Spleen (tissue), 11 donors: ENCODE results near the gene CEP112. TPM values are rescaled to one million over a fixed set of nuclear protein-coding genes. Genes with fewer than 3 reads are reported as not detected.

Experiments
- DNase-seq: peaks from one replicate; pipeline ENCODE4 v3.0.0-alpha.2; 2020
- H3K27ac ChIP-seq, 8 donors: fragments of 200-600 bp; sonication (generic) in 7 of 8; 1 replicate in 4 of 8; 2 replicates in 4 of 8; pipeline versions ENCODE4 v1.5.0 to v1.8.0; 2016 to 2021; ENCODE audit warnings: inconsistent platforms in 4 of 8, mild to moderate bottlenecking in 4 of 8, moderate library complexity in 1 of 8
- H3K27me3 ChIP-seq, 7 donors: fragments of 200-600 bp; sonication (generic) in 6 of 7; replicated peaks in 1 of 7; 1 replicate in 4 of 7; 2 replicates in 3 of 7; pipeline versions ENCODE4 v1.5.0 to v1.8.0; 2016 to 2021; ENCODE audit warnings: inconsistent platforms in 3 of 7, mild to moderate bottlenecking in 1 of 7
- H3K36me3 ChIP-seq, 6 donors: fragments of 200-600 bp; sonication (generic) in 5 of 6; 1 replicate in 4 of 6; 2 replicates in 2 of 6; pipeline versions ENCODE4 v1.5.0 to v1.8.0; 2016 to 2021; ENCODE audit warnings: inconsistent platforms in 2 of 6
- H3K4me1 ChIP-seq, 6 donors: fragments of 200-600 bp; sonication (generic) in 5 of 6; 1 replicate in 3 of 6; 2 replicates in 3 of 6; pipeline versions ENCODE4 v1.5.0 to v1.8.0; 2016 to 2021; ENCODE audit warnings: inconsistent platforms in 3 of 6
- H3K4me3 ChIP-seq, 8 donors: fragments of 200-600 bp; sonication (generic) in 7 of 8; 1 replicate in 4 of 8; 2 replicates in 4 of 8; pipeline versions ENCODE4 v1.5.0 to v1.8.0; 2016 to 2021; ENCODE audit warnings: inconsistent platforms in 4 of 8, mild to moderate bottlenecking in 4 of 8, moderate library complexity in 2 of 8
- H3K9me3 ChIP-seq, 8 donors: fragments of 200-600 bp; sonication (generic) in 7 of 8; 1 replicate in 4 of 8; 2 replicates in 4 of 8; pipeline versions ENCODE4 v1.5.0 to v1.8.0; 2016 to 2021; ENCODE audit warnings: inconsistent platforms in 4 of 8
- CTCF ChIP-seq, 11 experiments: fragments of 200-600 bp in 7 of 11; fragments of 450-650 bp in 4 of 11; sonication (generic) in 4 of 11; IDR thresholded peaks in 8 of 11; conservative IDR thresholded peaks in 3 of 11; 1 replicate in 7 of 11; 2 replicates in 4 of 11; pipeline versions ENCODE4 v1.4.0 to v1.8.0; 2016 to 2021; ENCODE audit warnings: antibody characterized with exemption in 11 of 11, inconsistent platforms in 4 of 11, mild to moderate bottlenecking in 1 of 11
- POLR2A ChIP-seq, 3 donors: fragments of 450-650 bp; IDR thresholded peaks; one replicate each; pipeline ENCODE4 v1.5.1; 2017; ENCODE audit warnings: antibody characterized with exemption in 3 of 3, mild to moderate bottlenecking in 1 of 3
- POLR2AphosphoS5 ChIP-seq, 3 donors: sonication (generic); formaldehyde crosslinking; IDR thresholded peaks; one replicate each; pipeline ENCODE4 v1.5.1; 2017; ENCODE audit warnings: antibody characterized with exemption in 3 of 3
- WGBS, 5 donors: extraction: QIAGEN DNeasy Blood & Tissue Kit in 3 of 5; methylation state at CpG; one replicate each; pipeline versions ENCODE4 v1.1.5 to v1.1.7; 2013 to 2018; 5-methylcytosine and 5-hydroxymethylcytosine counted together
- intact Hi-C: fragments of 100-400 bp; cut with DNase I; formaldehyde crosslinking; loops from one replicate; pipeline ENCODE4 v1.15.0; 2023; ENCODE audit warnings: low total_unique reads
- polyA plus RNA-seq, 3 donors: library from polyadenylated mRNA; stranded (reverse); fragments of 200-250 nt; gene quantifications; one replicate each; pipeline ENCODE4 v1.2.1, GENCODE V29; 2013
- total RNA-seq, 7 donors: library from RNA; depleted of rRNA in 3 of 7; stranded (reverse); fragments of >200 nt in 3 of 7; fragmentation: NEBNext Ultra II Directional in 4 of 7; extraction: Animal tissue kit (Norgen Biotek cat#: 25700) in 4 of 7; gene quantifications; one replicate each; pipeline versions ENCODE4 v1.1.0 to v1.2.1, GENCODE V29; 2016 to 2021
- donor health status: healthy with polysubstance abuse.
- donor health status: DM: no; HTN: no; CAD: no; lungs with moderate emphysema.
- donor health status: DM: no; HTN: no; CAD: no.
- donor health status: Bipolar disorder and iron deficiency.
- donor health status: healthy.
- donor health status: DM: no; HTN: no; CAD: no.
- donor health status: DM: yes; HTN: yes; CAD: no.

The CEP112 gene
- total and polyA plus RNA-seq, 10 donors = 3.1 to 31.0 (median 16.8) TPM

DNA sequence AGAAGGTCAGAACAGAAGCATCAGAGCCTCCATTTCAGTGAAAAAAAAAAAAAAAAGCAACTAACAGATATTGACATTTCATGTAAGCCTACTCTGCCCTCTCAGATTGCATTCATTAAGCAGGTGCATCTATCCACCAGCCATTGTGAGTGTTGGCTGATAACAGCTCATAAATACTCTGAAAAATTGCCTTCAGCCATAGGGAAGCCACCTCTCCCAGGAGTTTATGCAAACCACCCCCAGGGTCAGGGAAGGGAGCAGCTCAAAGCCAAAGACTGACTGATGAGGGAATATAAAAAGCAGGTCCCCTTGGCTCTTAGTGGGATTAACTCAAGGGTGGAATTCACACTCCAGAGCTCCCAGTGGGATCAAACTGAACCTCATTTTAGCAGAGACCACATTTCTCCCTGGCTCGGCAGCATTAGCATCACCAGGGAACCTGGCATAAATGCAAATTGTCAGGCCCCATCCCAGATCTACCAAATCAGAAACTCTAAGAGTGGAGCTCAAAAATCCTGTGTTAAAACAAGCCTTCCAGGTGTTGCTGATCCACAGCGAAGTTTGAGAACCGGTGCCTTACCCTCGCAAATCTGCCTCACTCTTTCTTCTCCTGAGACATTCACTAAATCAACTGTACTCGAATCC, 23.1 kb upstream of the CEP112 start:
- H3K27me3 ChIP-seq = peaks cover 0 to 35% (median 0%) of the 10 kb centered on the region in 7 donors
- H3K4me1 ChIP-seq = no peaks in the 10 kb centered on the region
- no peak overlapping the region for H3K27ac ChIP-seq
- TF ChIP-seq POLR2A (IDR thresholded peaks at IDR 0.05) (no peak), POLR2AphosphoS5 (IDR thresholded peaks at IDR 0.05) (no peak)
- 75 to 94% (median 80%) methylated on average over 5 of the region's 5 CpGs for WGBS, 5 donors
- no peaks in the 10 kb centered on the region for H3K9me3 ChIP-seq
- no peak overlapping the region for H3K4me3 ChIP-seq
- no peak for DNase-seq
- H3K36me3 ChIP-seq = no peaks in the 10 kb centered on the region
- intact Hi-C loops = no loop called here

GRCh38 chr17:66211047-66211810, 19.3 kb upstream of the CEP112 start:
- H3K9me3 ChIP-seq = peaks cover 0 to 6% (median 0%) of the 10 kb centered on the region in 8 donors
- WGBS, 5 donors = 85 to 92% (median 89%) methylated on average over 9 of the region's 9 CpGs
- no peak overlapping the region for H3K4me3 ChIP-seq
- DNase-seq = no peak
- H3K27ac ChIP-seq = no peak overlapping the region
- intact Hi-C loops = no loop called here
- no peaks in the 10 kb centered on the region for H3K4me1 ChIP-seq
- no peaks in the 10 kb centered on the region for H3K36me3 ChIP-seq
- H3K27me3 ChIP-seq = peaks cover 0 to 24% (median 0%) of the 10 kb centered on the region in 7 donors
- TF ChIP-seq POLR2A (IDR thresholded peaks at IDR 0.05) (no peak), POLR2AphosphoS5 (IDR thresholded peaks at IDR 0.05) (no peak), CTCF (IDR thresholded peaks at IDR 0.05 in 8 of 11, conservative IDR thresholded peaks at IDR 0.05 in 3 of 11) (no peak)

- TF ChIP-seq POLR2AphosphoS5 (IDR thresholded peaks at IDR 0.05) (no peak), POLR2A (IDR thresholded peaks at IDR 0.05) (no peak), CTCF (IDR thresholded peaks at IDR 0.05 in 8 of 11, conservative IDR thresholded peaks at IDR 0.05 in 3 of 11) (no peak)
- peaks cover 0 to 20% (median 0%) of the 10 kb centered on the region in 7 donors for H3K27me3 ChIP-seq
- no peaks in the 10 kb centered on the region for H3K36me3 ChIP-seq
- no peaks in the 10 kb centered on the region for H3K4me1 ChIP-seq
- no peak overlapping the region for H3K27ac ChIP-seq
- 87 to 95% (median 92%) methylated on average over 2 of the region's 2 CpGs for WGBS, 5 donors
- intact Hi-C loops = no loop called here
- DNase-seq = no peak
- H3K9me3 ChIP-seq = peaks cover 0 to 6% (median 0%) of the 10 kb centered on the region in 8 donors
- no peak overlapping the region for H3K4me3 ChIP-seq
Measured at GRCh38 chr17:66210208-66210574, 18.3 kb upstream of the CEP112 start.

GRCh38 chr17:66207936-66208335, 16.0 kb upstream of the CEP112 start:
- Histone ChIP-seq H3K4me3 (no peak overlapping the region), H3K36me3 (no peaks in the 10 kb centered on the region), H3K4me1 (no peaks in the 10 kb centered on the region), H3K27me3 (peaks cover 0 to 4% (median 0%) of the 10 kb centered on the region in 7 donors), H3K27ac (no peak overlapping the region), H3K9me3 (peaks cover 0 to 10% (median 0%) of the 10 kb centered on the region in 8 donors)
- DNase-seq = no peak
- intact Hi-C loops = no loop called here
- no peak for TF ChIP-seq CTCF (IDR thresholded peaks at IDR 0.05 in 8 of 11, conservative IDR thresholded peaks at IDR 0.05 in 3 of 11)
- TF ChIP-seq POLR2AphosphoS5 (IDR thresholded peaks at IDR 0.05) = no peak
- TF ChIP-seq POLR2A (IDR thresholded peaks at IDR 0.05) = no peak
